Tibial nerve (tissue), 4 donors: ENCODE data around the gene TMF1. TPM values are rescaled to one million over a fixed set of nuclear protein-coding genes. Genes with fewer than 3 reads are reported as not detected.

ENCODE experiments used
- DNase-seq, 2 donors: peaks; one replicate each; pipeline ENCODE4 v3.0.0-alpha.2; 2019; ENCODE audit warnings: low spot score in 2 of 2
- H3K27ac ChIP-seq, 4 donors: fragments of 200-600 bp; sonication (generic) in 3 of 4; one replicate each; pipeline ENCODE4 v1.5.1; 2017 to 2019; ENCODE audit warnings: mild to moderate bottlenecking in 1 of 4
- H3K27me3 ChIP-seq, 2 donors: fragments of 200-600 bp; sonication (generic) in 1 of 2; one replicate each; pipeline versions ENCODE4 v1.5.1 to v1.6.0; 2017 to 2019
- H3K36me3 ChIP-seq, 3 donors: fragments of 200-600 bp; sonication (generic); one replicate each; pipeline ENCODE4 v1.5.1; 2018 to 2019
- H3K4me1 ChIP-seq, 4 donors: fragments of 200-600 bp; sonication (generic) in 3 of 4; one replicate each; pipeline ENCODE4 v1.5.1; 2017 to 2019
- H3K4me3 ChIP-seq, 4 donors: fragments of 200-600 bp; sonication (generic) in 3 of 4; one replicate each; pipeline ENCODE4 v1.5.1; 2017 to 2019; ENCODE audit warnings: mild to moderate bottlenecking in 1 of 4, moderate library complexity in 1 of 4
- H3K9me3 ChIP-seq, 4 donors: fragments of 200-600 bp; sonication (generic) in 3 of 4; one replicate each; pipeline ENCODE4 v1.5.1; 2017 to 2019
- CTCF ChIP-seq, 5 experiments: fragments of 200-600 bp in 3 of 5; fragments of 450-650 bp in 2 of 5; sonication (generic) in 3 of 5; IDR thresholded peaks; one replicate each; pipeline ENCODE4 v1.5.1; 2016 to 2019; ENCODE audit warnings: antibody characterized with exemption in 5 of 5, mild to moderate bottlenecking in 3 of 5, moderate library complexity in 2 of 5
- EP300 ChIP-seq, 2 donors: sonication (generic); formaldehyde crosslinking; IDR thresholded peaks; one replicate each; pipeline ENCODE4 v1.6.1; 2017; ENCODE audit warnings: antibody characterized with exemption in 2 of 2, mild to moderate bottlenecking in 1 of 2
- POLR2A ChIP-seq, 2 donors: fragments of 450-650 bp; IDR thresholded peaks; one replicate each; pipeline ENCODE4 v1.6.1; 2017; ENCODE audit warnings: antibody characterized with exemption in 2 of 2, mild to moderate bottlenecking in 2 of 2, moderate library complexity in 2 of 2
- WGBS, 2 donors: methylation state at CpG; one replicate each; pipeline ENCODE4 v1.1.5; 2018; 5-methylcytosine and 5-hydroxymethylcytosine counted together
- total RNA-seq, 4 donors: library from RNA; depleted of rRNA; stranded (reverse); fragments of >200 nt; gene quantifications; one replicate each; pipeline ENCODE4 v1.1.0, GENCODE V29; 2016

The TMF1 gene
- total RNA-seq, 4 donors from 2014 or later: 24.7 to 33.5 (median 33.0) TPM

GRCh38 chr3:68984011-68984530 lies 68.1 kb downstream of the TMF1 start:
- Histone ChIP-seq H3K27ac (no peak overlapping the region), H3K4me3 (no peak overlapping the region), H3K27me3 (no peaks in the 10 kb centered on the region), H3K9me3 (no peaks in the 10 kb centered on the region), H3K4me1 (no peaks in the 10 kb centered on the region), H3K36me3 (peaks cover 0 to 89% (median 2%) of the 10 kb centered on the region in 3 donors)
- TF ChIP-seq EP300 (IDR thresholded peaks at IDR 0.05): no peak
- TF ChIP-seq POLR2A (IDR thresholded peaks at IDR 0.05): no peak
- no peak for TF ChIP-seq CTCF (IDR thresholded peaks at IDR 0.05)
- no peak for DNase-seq
- WGBS, 2 donors: 76 to 84% methylated on average over 5 of the region's 5 CpGs

GRCh38 chr3:68977486-68978167 lies 74.5 kb downstream of the TMF1 start:
- no peaks in the 10 kb centered on the region for H3K4me1 ChIP-seq
- H3K4me3 ChIP-seq: no peak overlapping the region
- no peaks in the 10 kb centered on the region for H3K9me3 ChIP-seq
- H3K27ac ChIP-seq: no peak overlapping the region
- H3K27me3 ChIP-seq: no peaks in the 10 kb centered on the region
- TF ChIP-seq EP300 (IDR thresholded peaks at IDR 0.05): no peak
- TF ChIP-seq CTCF (IDR thresholded peaks at IDR 0.05): no peak
- TF ChIP-seq POLR2A (IDR thresholded peaks at IDR 0.05): no peak
- H3K36me3 ChIP-seq: peaks cover 0 to 71% (median 5%) of the 10 kb centered on the region in 3 donors
- WGBS, 2 donors: 78% methylated on average over 8 of the region's 8 CpGs
- no peak for DNase-seq

- no peaks in the 10 kb centered on the region for H3K4me1 ChIP-seq
- WGBS, 2 donors: 81 to 82% methylated on average over 5 of the region's 5 CpGs
- H3K27me3 ChIP-seq: no peaks in the 10 kb centered on the region
- no peak overlapping the region for H3K27ac ChIP-seq
- no peak for DNase-seq
- TF ChIP-seq POLR2A (IDR thresholded peaks at IDR 0.05) (no peak), EP300 (IDR thresholded peaks at IDR 0.05) (no peak), CTCF (IDR thresholded peaks at IDR 0.05) (no peak)
- no peak overlapping the region for H3K4me3 ChIP-seq
- peaks cover 0 to 44% (median 5%) of the 10 kb centered on the region in 3 donors for H3K36me3 ChIP-seq
- H3K9me3 ChIP-seq: no peaks in the 10 kb centered on the region
Measured at GRCh38 chr3:68974711-68975110, 77.4 kb downstream of the TMF1 start.

- 65 to 68% methylated on average over 7 of the region's 7 CpGs for WGBS, 2 donors
- no peaks in the 10 kb centered on the region for H3K9me3 ChIP-seq
- DNase-seq: no peak
Measured at GRCh38 chr3:68973639-68974038, 78.5 kb downstream of the TMF1 start.

More at GRCh38 chr3:68973639-68974038, 78.5 kb downstream of the TMF1 start:
- H3K4me1 ChIP-seq: no peaks in the 10 kb centered on the region
- H3K4me3 ChIP-seq: no peak overlapping the region
- H3K36me3 ChIP-seq: peaks cover 0 to 33% (median 5%) of the 10 kb centered on the region in 3 donors
- TF ChIP-seq POLR2A (IDR thresholded peaks at IDR 0.05) (no peak), EP300 (IDR thresholded peaks at IDR 0.05) (no peak), CTCF (IDR thresholded peaks at IDR 0.05) (no peak)
- no peaks in the 10 kb centered on the region for H3K27me3 ChIP-seq
- no peak overlapping the region for H3K27ac ChIP-seq
